GM21381 (cell line): Measurements from ENCODE around the gene UBIAD1.

Source experiments
- ATAC-seq: cut with Tn5 transposase; IDR thresholded peaks from one replicate; pipeline ENCODE4 v1.9.1; 2021; ENCODE audit warnings: mild to moderate bottlenecking, moderate library complexity; ENCODE audit not compliant: unreplicated experiment

Gene UBIAD1

DNA sequence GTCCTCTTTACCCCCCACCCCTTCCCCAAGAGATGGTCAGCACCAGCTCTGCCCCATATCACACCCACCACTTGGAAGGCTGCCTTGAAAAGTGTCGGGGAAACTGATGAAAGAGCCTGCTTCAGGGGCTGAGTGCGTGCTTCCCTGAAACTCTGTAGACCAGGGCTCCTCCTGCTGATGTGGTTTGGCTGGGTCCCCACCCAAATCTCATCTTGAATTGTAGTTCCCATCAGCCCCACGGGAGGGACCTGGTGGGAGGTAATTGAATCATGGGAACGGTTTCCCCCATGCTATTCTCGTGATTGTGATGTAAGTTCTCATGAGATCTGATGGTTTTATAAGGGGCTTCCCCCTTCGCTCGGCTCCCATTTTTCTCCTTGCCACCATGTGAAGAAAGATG is 36.4 kb downstream of the UBIAD1 start:
- ATAC-seq, result no peak

- ATAC-seq, result no peak
These were observed 39.1 kb downstream of the UBIAD1 start for GRCh38 chr1:11311816-11312755.

GRCh38 chr1:11314959-11315358 is 42.0 kb downstream of the UBIAD1 start:
- ATAC-seq, result no peak

- ATAC-seq, result no peak
These were observed 43.7 kb downstream of the UBIAD1 start for GRCh38 chr1:11316701-11317100.

GRCh38 chr1:11318982-11319381 is 46.0 kb downstream of the UBIAD1 start:
- ATAC-seq, result no peak

GRCh38 chr1:11320153-11320936 is 47.3 kb downstream of the UBIAD1 start:
- ATAC-seq, result no peak

- ATAC-seq, result no peak
These were observed 48.9 kb downstream of the UBIAD1 start for GRCh38 chr1:11321656-11322491.

- no peak for ATAC-seq
These were observed 51.7 kb downstream of the UBIAD1 start for GRCh38 chr1:11324567-11325165.

DNA sequence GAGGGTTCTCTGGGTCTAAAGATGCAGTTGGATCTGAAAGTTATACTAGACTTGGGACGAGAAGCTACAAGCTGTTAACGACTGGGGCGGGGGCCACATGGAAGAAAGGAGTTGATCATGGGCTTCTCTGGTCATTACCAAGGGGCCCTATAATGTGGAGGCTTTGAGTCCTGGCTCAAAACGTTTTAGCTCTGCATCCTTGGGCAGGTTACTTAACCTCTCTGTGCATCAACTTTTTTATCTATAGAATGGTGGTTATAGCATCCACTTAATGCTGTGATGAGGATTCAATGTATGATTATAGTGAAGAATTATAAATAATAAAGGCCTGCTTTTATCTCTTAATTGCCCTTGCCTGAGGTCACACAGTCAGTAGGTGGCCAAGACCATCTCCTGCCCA is 53.1 kb downstream of the UBIAD1 start:
- no peak for ATAC-seq

DNA sequence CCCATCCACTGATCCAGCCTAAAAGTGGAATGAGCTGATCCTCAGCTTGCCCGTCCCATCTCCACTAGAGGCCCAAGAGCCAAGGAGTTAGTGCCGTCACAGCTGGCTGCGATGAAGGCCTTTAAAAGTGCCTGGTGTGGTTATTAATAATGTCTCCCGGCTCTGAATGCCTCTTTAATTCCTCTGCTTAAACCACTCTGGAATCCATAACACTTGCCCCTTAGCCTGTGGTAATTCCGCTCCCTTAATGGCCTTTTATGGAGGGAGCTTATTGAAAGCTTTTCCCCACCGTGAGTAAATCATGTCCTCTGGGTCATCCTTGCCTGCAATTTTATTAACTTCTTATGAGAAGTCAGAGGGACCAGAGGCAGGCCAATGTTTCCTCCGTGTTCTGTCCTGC is 55.4 kb downstream of the UBIAD1 start:
- no peak for ATAC-seq

GRCh38 chr1:11330411-11330810 is 57.4 kb downstream of the UBIAD1 start:
- no peak for ATAC-seq

GRCh38 chr1:11331036-11331944 is 58.3 kb downstream of the UBIAD1 start:
- no peak for ATAC-seq

DNA sequence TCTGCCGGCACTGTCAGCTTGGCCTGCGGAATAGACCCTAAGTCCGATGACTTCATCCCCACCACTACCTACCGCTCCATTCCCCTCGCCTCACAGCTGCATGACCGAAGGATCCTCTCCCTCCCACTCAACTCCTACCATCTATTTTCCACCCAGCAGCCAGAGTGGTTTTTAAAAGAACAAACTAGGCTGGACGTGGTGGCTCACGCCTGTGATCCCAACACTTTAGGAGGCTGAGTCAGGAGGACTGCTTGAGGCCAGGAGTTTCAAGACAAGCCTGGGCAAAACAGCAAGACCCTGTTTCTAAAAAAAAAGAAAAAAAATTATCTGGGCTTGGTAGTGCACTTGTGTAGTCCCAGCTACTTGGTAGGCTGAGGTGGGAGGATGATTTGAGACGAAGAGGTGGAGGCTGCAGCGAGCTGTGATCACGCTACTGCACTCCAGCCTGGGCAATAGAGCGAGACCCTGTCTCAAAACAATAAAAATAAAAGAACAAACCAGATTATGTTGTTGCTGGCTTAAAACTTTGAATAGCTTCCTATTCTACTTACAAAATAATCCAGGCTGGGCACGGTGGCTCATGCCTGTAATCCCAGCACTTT is 59.0 kb downstream of the UBIAD1 start:
- no peak for ATAC-seq

DNA sequence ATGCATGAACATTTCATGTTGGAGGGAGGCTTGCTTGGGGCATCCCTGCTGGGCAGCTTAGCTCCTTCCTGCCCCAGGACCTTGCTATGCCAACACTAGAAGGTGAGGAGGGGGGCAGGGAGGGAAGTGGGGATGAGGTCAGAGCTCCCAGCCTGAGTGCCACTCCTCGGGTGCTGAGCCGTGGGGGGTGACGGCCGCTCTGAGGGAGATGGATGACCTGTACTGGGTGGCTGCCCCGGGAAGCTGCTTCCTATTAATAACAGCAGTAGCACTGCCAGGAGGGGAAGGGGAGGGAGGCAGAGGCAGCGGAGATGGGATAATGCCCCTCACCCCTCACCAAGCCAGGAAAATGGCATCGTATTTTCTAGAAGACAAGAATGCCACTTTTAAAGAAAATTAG is 60.6 kb downstream of the UBIAD1 start:
- ATAC-seq, result no peak

GRCh38 chr1:11334261-11334804 is 61.3 kb downstream of the UBIAD1 start:
- ATAC-seq, result no peak

DNA sequence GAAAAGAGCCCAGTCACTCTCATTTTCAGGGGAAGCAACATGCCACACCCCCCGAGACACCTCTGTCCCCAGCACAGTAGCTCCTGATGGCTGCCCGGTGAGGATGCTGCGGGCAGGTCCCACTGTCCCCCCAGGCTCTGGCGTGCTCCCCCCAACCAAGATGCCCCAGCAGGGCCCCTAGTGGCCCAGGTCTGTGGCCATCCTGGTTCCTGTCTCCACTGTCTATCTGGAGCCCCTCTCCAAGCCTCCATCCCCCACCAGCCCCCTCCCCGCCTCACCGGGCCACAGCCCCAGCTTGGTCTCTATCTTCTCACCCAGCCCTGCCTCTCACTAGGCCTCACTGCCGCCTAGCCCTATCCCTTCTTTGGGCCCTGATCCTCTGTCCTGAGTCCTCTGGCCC is 61.8 kb downstream of the UBIAD1 start:
- ATAC-seq, result no peak

DNA sequence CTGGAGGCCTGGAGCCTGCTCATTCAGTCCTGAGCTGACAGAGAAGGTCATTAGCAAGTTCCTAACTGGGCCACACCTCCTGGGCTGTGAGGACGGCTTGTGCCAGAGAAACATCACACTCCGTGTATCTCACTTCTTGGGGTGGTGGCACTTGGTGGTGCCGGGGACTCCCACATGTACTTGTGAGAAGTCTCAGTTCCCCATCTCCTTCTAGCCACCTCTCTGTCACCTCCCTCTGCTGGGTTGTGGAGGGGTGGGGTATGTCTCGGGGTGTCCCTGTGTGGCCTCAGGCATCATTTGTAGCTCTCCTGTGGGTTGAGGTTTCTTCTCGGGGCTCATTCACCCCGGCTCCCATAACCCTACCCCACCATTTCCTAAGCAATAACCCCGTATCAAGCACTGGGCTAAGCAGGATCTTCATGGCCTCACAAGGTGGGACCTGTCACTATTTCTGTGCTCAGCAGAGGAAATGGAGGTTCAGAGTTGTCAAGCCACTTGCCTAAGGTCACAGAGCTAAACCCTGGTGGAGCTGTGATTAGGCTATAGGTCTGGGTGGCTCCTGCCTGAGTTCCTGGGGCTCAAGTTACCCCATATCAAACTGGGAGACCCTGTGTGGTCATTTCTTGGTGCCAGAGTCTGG is 62.5 kb downstream of the UBIAD1 start:
- ATAC-seq, result peak; percentile 76

DNA sequence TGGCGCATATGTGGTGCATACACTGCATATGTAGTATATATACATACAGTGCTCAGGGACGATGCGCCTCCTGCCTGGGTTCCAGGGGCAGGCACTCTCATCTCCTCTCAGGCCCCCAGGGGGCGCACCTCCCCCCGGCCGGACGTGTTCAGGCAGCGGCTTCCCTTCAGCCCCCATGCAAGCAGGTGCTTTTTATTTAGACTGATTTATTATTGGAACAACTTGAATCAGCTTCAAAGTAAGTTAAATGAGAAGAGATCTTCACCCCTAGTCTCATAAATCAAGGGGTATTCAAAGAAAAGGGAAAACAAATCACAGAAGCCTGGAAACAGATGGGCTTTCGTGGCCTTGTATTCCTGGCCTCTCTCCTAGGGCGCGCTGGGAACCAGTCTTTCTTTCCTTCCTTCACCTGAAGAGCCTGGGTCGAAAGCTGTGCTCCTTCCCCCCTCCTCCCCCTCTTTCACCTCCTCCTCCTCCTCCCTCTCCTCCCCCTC is 64.6 kb downstream of the UBIAD1 start:
- ATAC-seq, result no peak
